Measurements from ENCODE around the gene PICALM. TPM values are rescaled to one million over a fixed set of nuclear protein-coding genes. Genes with fewer than 3 reads are reported as not detected.

Gene PICALM
- total and polyA plus RNA-seq, 2 of the 13 experiments (the other 11 are each of a cell fraction or from before 2014, with no cell fraction given): 97.6 to 154 TPM

DNA sequence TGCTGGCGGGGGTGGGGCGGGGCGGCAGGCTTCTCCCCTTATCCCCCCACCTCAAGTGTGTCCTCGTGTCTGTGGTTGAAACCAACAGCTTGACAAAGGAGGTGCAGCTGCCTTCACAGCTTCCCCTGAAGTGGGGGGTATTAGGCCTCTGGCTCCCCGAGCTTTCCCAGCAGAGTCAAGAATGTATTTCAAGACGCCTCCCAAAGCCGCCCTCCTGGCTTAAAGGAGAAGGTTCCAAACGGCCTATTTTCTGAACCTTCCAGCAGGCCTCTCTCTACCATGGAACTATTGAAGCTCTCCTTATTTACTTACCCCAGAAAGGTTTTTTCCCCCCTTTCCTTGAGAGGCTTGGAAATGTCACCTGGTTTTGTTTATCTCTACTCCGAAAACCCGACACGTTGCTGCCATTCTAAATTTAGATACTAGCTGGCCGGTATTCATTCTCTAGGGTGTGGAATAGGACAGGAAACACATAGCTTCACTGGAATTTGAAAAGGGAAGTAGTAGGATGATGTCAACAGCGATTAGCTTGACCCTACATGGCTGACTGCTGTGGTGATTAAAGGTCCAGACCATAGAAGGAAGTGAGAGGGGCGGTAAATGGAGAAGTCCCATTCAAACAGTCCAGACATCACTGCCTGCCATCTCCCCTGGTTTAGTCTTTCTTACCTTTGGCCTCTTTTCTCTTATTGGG lies 671 bp upstream of the PICALM start (continued):
- TF ChIP-seq ZBTB21 (CRISPR knock-in tag; IDR thresholded peaks at IDR 0.05) (peak; percentile 93), ZFX (CRISPR knock-in tag; IDR thresholded peaks at IDR 0.05; ENCODE audit: low read depth) (peak; percentile 78), ZNF367 (CRISPR knock-in tag; IDR thresholded peaks at IDR 0.05; ENCODE audit: borderline replicate concordance) (no peak; the same call in 1 of the 2 replicates), ZBTB20 (CRISPR knock-in tag; IDR thresholded peaks at IDR 0.05; ENCODE audit: borderline replicate concordance, low read depth) (no peak), NCOR1 (IDR thresholded peaks at IDR 0.05; ENCODE audit: borderline replicate concordance, low read length) (no peak), SALL1 (CRISPR knock-in tag; IDR thresholded peaks at IDR 0.05) (no peak), ZNF260 (CRISPR knock-in tag; IDR thresholded peaks at IDR 0.05; ENCODE audit: borderline replicate concordance, low read depth) (no peak), ZNF713 (CRISPR knock-in tag; IDR thresholded peaks at IDR 0.05) (0 out of 2 replicates have a peak, but pooled peaks have one; percentile 30), ZNF124 (CRISPR knock-in tag; IDR thresholded peaks at IDR 0.05) (no peak), ZNF703 (CRISPR knock-in tag; IDR thresholded peaks at IDR 0.05; ENCODE audit: borderline replicate concordance) (no peak), ARNTL (CRISPR knock-in tag; IDR thresholded peaks at IDR 0.05) (no peak), ZNF510 (CRISPR knock-in tag; IDR thresholded peaks at IDR 0.05; ENCODE audit: low read depth) (no peak), KLF15 (CRISPR knock-in tag; IDR thresholded peaks at IDR 0.05; ENCODE audit: borderline replicate concordance) (no peak), HOXA7 (CRISPR knock-in tag; IDR thresholded peaks at IDR 0.05) (no peak), HES4 (CRISPR knock-in tag; IDR thresholded peaks at IDR 0.05; ENCODE audit: borderline replicate concordance) (no peak), ATF1 (CRISPR knock-in tag; IDR thresholded peaks at IDR 0.05) (peak; percentile 46; the same call in 1 of the 2 replicates), ZNF607 (CRISPR knock-in tag; IDR thresholded peaks at IDR 0.05; ENCODE audit: borderline replicate concordance) (no peak), NFYC (CRISPR knock-in tag; IDR thresholded peaks at IDR 0.05) (no peak; the same call in 1 of the 2 replicates), YEATS4 (CRISPR knock-in tag; IDR thresholded peaks at IDR 0.05; ENCODE audit: borderline replicate concordance) (peak; percentile 30), RAD51 (IDR thresholded peaks at IDR 0.05; ENCODE audit: borderline replicate concordance) (no peak), SKI (IDR thresholded peaks at IDR 0.05; ENCODE audit: partially characterized antibody) (no peak)
- TF ChIP-seq, protein P1, sequence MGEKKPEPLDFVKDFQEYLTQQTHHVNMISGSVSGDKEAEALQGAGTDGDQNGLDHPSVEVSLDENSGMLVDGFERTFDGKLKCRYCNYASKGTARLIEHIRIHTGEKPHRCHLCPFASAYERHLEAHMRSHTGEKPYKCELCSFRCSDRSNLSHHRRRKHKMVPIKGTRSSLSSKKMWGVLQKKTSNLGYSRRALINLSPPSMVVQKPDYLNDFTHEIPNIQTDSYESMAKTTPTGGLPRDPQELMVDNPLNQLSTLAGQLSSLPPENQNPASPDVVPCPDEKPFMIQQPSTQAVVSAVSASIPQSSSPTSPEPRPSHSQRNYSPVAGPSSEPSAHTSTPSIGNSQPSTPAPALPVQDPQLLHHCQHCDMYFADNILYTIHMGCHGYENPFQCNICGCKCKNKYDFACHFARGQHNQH (CRISPR knock-in tag; IDR thresholded peaks at IDR 0.05): no peak
- TF ChIP-seq, protein P2, sequence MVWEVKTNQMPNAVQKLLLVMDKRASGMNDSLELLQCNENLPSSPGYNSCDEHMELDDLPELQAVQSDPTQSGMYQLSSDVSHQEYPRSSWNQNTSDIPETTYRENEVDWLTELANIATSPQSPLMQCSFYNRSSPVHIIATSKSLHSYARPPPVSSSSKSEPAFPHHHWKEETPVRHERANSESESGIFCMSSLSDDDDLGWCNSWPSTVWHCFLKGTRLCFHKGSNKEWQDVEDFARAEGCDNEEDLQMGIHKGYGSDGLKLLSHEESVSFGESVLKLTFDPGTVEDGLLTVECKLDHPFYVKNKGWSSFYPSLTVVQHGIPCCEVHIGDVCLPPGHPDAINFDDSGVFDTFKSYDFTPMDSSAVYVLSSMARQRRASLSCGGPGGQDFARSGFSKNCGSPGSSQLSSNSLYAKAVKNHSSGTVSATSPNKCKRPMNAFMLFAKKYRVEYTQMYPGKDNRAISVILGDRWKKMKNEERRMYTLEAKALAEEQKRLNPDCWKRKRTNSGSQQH (CRISPR knock-in tag; IDR thresholded peaks at IDR 0.05; ENCODE audit: low read depth): no peak; the same call in 1 of the 2 replicates
- TF ChIP-seq, protein P3, sequence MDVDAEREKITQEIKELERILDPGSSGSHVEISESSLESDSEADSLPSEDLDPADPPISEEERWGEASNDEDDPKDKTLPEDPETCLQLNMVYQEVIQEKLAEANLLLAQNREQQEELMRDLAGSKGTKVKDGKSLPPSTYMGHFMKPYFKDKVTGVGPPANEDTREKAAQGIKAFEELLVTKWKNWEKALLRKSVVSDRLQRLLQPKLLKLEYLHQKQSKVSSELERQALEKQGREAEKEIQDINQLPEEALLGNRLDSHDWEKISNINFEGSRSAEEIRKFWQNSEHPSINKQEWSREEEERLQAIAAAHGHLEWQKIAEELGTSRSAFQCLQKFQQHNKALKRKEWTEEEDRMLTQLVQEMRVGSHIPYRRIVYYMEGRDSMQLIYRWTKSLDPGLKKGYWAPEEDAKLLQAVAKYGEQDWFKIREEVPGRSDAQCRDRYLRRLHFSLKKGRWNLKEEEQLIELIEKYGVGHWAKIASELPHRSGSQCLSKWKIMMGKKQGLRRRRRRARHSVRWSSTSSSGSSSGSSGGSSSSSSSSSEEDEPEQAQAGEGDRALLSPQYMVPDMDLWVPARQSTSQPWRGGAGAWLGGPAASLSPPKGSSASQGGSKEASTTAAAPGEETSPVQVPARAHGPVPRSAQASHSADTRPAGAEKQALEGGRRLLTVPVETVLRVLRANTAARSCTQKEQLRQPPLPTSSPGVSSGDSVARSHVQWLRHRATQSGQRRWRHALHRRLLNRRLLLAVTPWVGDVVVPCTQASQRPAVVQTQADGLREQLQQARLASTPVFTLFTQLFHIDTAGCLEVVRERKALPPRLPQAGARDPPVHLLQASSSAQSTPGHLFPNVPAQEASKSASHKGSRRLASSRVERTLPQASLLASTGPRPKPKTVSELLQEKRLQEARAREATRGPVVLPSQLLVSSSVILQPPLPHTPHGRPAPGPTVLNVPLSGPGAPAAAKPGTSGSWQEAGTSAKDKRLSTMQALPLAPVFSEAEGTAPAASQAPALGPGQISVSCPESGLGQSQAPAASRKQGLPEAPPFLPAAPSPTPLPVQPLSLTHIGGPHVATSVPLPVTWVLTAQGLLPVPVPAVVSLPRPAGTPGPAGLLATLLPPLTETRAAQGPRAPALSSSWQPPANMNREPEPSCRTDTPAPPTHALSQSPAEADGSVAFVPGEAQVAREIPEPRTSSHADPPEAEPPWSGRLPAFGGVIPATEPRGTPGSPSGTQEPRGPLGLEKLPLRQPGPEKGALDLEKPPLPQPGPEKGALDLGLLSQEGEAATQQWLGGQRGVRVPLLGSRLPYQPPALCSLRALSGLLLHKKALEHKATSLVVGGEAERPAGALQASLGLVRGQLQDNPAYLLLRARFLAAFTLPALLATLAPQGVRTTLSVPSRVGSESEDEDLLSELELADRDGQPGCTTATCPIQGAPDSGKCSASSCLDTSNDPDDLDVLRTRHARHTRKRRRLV (CRISPR knock-in tag; IDR thresholded peaks at IDR 0.05): no peak
